H1 (cell line): ENCODE data around the gene MARCHF10. TPM values are rescaled to one million over a fixed set of nuclear protein-coding genes. Genes with fewer than 3 reads are reported as not detected.

ENCODE experiments used
- CTCF ChIA-PET: fragments of 300-600 bp; sonication (Branson Sonifier 250); formaldehyde crosslinking; loops from one replicate; lab custom pipeline; 2021; ENCODE audit not compliant: partially characterized antibody; lab: Charles Lee
- POLR2A ChIA-PET: fragments of 300-600 bp; sonication (Branson Sonifier 250); formaldehyde crosslinking; loops from one replicate; lab custom pipeline; 2021; ENCODE audit warnings: inconsistent platforms; ENCODE audit not compliant: partially characterized antibody; lab: Charles Lee
- DNase-seq, 2 experiments: peaks; one replicate each; pipeline versions ENCODE4 v3.0.0 to v3.0.0-alpha.2; 2010 to 2022; ENCODE audit warnings: low spot score in 2 of 2, low read depth in 1 of 2, mixed read lengths in 1 of 2
- FAIRE-seq: peaks from 2 replicates; lab custom pipeline; 2011; peaks lifted over from hg19 to GRCh38; lab: Jason Lieb, UNC
- H2AFZ ChIP-seq: 2 replicates; pipeline ENCODE4 v1.8.1; 2012; ENCODE audit warnings: low read length, inconsistent platforms
- H2AK5ac ChIP-seq: 2 replicates; pipeline ENCODE4 v1.6.1; 2013; ENCODE audit warnings: low read depth, low read length
- H2BK120ac ChIP-seq: replicated peaks from 2 replicates; pipeline ENCODE3; 2013; ENCODE audit warnings: low read depth, low read length, inconsistent platforms
- H2BK12ac ChIP-seq: 2 replicates; pipeline ENCODE4 v1.6.1; 2013; ENCODE audit warnings: low read depth, low read length
- H2BK15ac ChIP-seq: 2 replicates; pipeline ENCODE4 v1.6.1; 2013; ENCODE audit warnings: low read length
- H2BK20ac ChIP-seq: 2 replicates; pipeline ENCODE4 v1.6.1; 2013; ENCODE audit warnings: low read length
- H2BK5ac ChIP-seq: 2 replicates; pipeline ENCODE4 v1.6.1; 2013; ENCODE audit warnings: low read depth, low read length
- H3K14ac ChIP-seq: 2 replicates; pipeline ENCODE4 v1.6.1; 2013; ENCODE audit warnings: inconsistent platforms; ENCODE audit not compliant: insufficient read length
- H3K18ac ChIP-seq: 2 replicates; pipeline ENCODE4 v1.6.1; 2013; ENCODE audit warnings: low read length; ENCODE audit errors: extremely low read depth
- H3K23ac ChIP-seq: 2 replicates; pipeline ENCODE4 v1.6.1; 2013; ENCODE audit warnings: inconsistent platforms; ENCODE audit not compliant: insufficient read length
- H3K23me2 ChIP-seq: 2 replicates; pipeline ENCODE4 v1.6.1; 2013; ENCODE audit warnings: low read depth, low read length
- H3K27ac ChIP-seq: 2 replicates; pipeline ENCODE4 v1.6.1; 2011; ENCODE audit warnings: low read depth, low read length, inconsistent platforms
- H3K27me3 ChIP-seq, 4 experiments: replicated peaks in 1 of 4; 1 replicate in 1 of 4; 2 replicates in 3 of 4; pipeline versions ENCODE4 v1.6.1 to v1.8.1; 2011 to 2013; ENCODE audit warnings: low read length in 3 of 4, mild to moderate bottlenecking in 3 of 4, inconsistent platforms in 2 of 4, mixed read lengths in 2 of 4, moderate library complexity in 1 of 4; ENCODE audit not compliant: control insufficient read depth in 3 of 4, insufficient read depth in 3 of 4; ENCODE audit errors: extremely low read depth in 1 of 4
- H3K36me3 ChIP-seq, 4 experiments: 2 replicates each; pipeline versions ENCODE4 v1.6.1 to v1.8.1; 2011 to 2013; ENCODE audit warnings: mild to moderate bottlenecking in 4 of 4, low read length in 3 of 4, moderate library complexity in 2 of 4, control low read depth in 1 of 4, inconsistent platforms in 1 of 4; ENCODE audit not compliant: insufficient read depth in 4 of 4, control insufficient read depth in 2 of 4
- H3K4ac ChIP-seq: replicated peaks from 2 replicates; pipeline ENCODE3; 2013; ENCODE audit warnings: low read length, low read depth, mixed read lengths, inconsistent platforms; ENCODE audit not compliant: insufficient read length
- H3K4me1 ChIP-seq, 4 experiments: replicated peaks in 1 of 4; 1 replicate in 1 of 4; 2 replicates in 3 of 4; pipeline versions ENCODE4 v1.6.1 to v1.8.1; 2011 to 2013; ENCODE audit warnings: low read length in 3 of 4, inconsistent platforms in 2 of 4, mixed read lengths in 1 of 4; ENCODE audit not compliant: insufficient read depth in 4 of 4, control insufficient read depth in 3 of 4
- H3K4me2 ChIP-seq, 2 experiments: 2 replicates each; pipeline versions ENCODE4 v1.6.1 to v1.8.1; 2011 to 2013; ENCODE audit warnings: low read depth in 2 of 2, low read length in 2 of 2, control low read depth in 1 of 2, inconsistent platforms in 1 of 2, mild to moderate bottlenecking in 1 of 2; ENCODE audit not compliant: insufficient read depth in 1 of 2
- H3K4me3 ChIP-seq, 4 experiments: fragments of 200-600, 300-600 bp in 1 of 4; sonication (generic), shearing (Covaris generic), sonication (Bioruptor Twin) in 1 of 4; 2 replicates each; pipeline versions ENCODE4 v1.5.1 to v1.8.1; 2011 to 2016; ENCODE audit warnings: low read length in 4 of 4, low read depth in 3 of 4, control low read depth in 2 of 4, inconsistent platforms in 2 of 4, mild to moderate bottlenecking in 2 of 4, mixed read lengths in 1 of 4, moderate library complexity in 1 of 4; ENCODE audit not compliant: insufficient read depth in 2 of 4; ENCODE audit errors: extremely low read depth in 1 of 4
- H3K56ac ChIP-seq: replicated peaks from 2 replicates; pipeline ENCODE3; 2013; ENCODE audit warnings: low read depth, mild to moderate bottlenecking, mixed read lengths, low read length, inconsistent platforms; ENCODE audit not compliant: insufficient read length
- H3K79me1 ChIP-seq: 2 replicates; pipeline ENCODE4 v1.6.1; 2013; ENCODE audit warnings: low read depth, low read length, control low read depth
- H3K79me2 ChIP-seq, 2 experiments: 2 replicates each; pipeline versions ENCODE4 v1.6.1 to v1.8.1; 2012 to 2013; ENCODE audit warnings: low read length in 2 of 2, mild to moderate bottlenecking in 2 of 2, inconsistent platforms in 1 of 2; ENCODE audit not compliant: insufficient read depth in 2 of 2, control insufficient read depth in 1 of 2
- H3K9ac ChIP-seq, 4 experiments: replicated peaks in 1 of 4; 1 replicate in 1 of 4; 2 replicates in 3 of 4; pipeline versions ENCODE4 v1.6.1 to v1.8.1; 2011 to 2013; ENCODE audit warnings: low read depth in 3 of 4, low read length in 3 of 4, control low read depth in 2 of 4, mild to moderate bottlenecking in 2 of 4, moderate library complexity in 2 of 4, inconsistent platforms in 1 of 4; ENCODE audit errors: extremely low read depth in 1 of 4
- H3K9me3 ChIP-seq, 2 experiments: 2 replicates each; pipeline versions ENCODE4 v1.6.1 to v1.8.1; 2012 to 2013; ENCODE audit warnings: mild to moderate bottlenecking in 2 of 2, moderate library complexity in 2 of 2, control low read depth in 1 of 2, inconsistent platforms in 1 of 2, low read depth in 1 of 2, low read length in 1 of 2, mixed read lengths in 1 of 2; ENCODE audit not compliant: insufficient read depth in 2 of 2
- H4K20me1 ChIP-seq, 2 experiments: replicated peaks in 1 of 2; 2 replicates each; pipeline versions ENCODE3 to v1.8.1; 2011 to 2013; ENCODE audit warnings: inconsistent platforms in 2 of 2, low read length in 2 of 2, mild to moderate bottlenecking in 1 of 2; ENCODE audit not compliant: insufficient read depth in 2 of 2, control insufficient read depth in 1 of 2
- H4K5ac ChIP-seq: 2 replicates; pipeline ENCODE4 v1.6.1; 2013; ENCODE audit warnings: low read length, low read depth, mixed read lengths, inconsistent platforms; ENCODE audit not compliant: insufficient read length
- H4K8ac ChIP-seq: 2 replicates; pipeline ENCODE4 v1.8.0; 2013; ENCODE audit warnings: mild to moderate bottlenecking, moderate library complexity, low read length, inconsistent platforms; ENCODE audit not compliant: insufficient read depth; ENCODE audit errors: extremely low read depth
- H4K91ac ChIP-seq: replicated peaks from 2 replicates; pipeline ENCODE3; 2013; ENCODE audit warnings: low read length, mixed read lengths, inconsistent platforms; ENCODE audit not compliant: insufficient read length
- BRCA1 ChIP-seq: IDR thresholded peaks from 2 replicates; pipeline ENCODE4 v1.6.1; 2012; ENCODE audit warnings: low read depth, low read length, improper control_type of control experiment
- EZH2 ChIP-seq: fragments of 200-600 bp; sonication (generic); IDR thresholded peaks from 2 replicates; pipeline ENCODE4 v1.7.1; 2012; ENCODE audit warnings: low read depth, mild to moderate bottlenecking, moderate library complexity, low read length, inconsistent platforms; ENCODE audit not compliant: severe bottlenecking
- MAFK ChIP-seq: IDR thresholded peaks from 2 replicates; pipeline ENCODE4 v1.6.1; 2012; ENCODE audit warnings: low read depth, mild to moderate bottlenecking, improper control_type of control experiment, low read length
- SIX5 ChIP-seq: IDR thresholded peaks from 2 replicates; pipeline ENCODE4 v1.6.1; 2011; ENCODE audit warnings: mild to moderate bottlenecking, low read depth, low read length
- WGBS, 2 experiments: shearing (Covaris generic) in 1 of 2; methylation state at CpG; one replicate each; pipeline versions ENCODE4 v1.1.6 to v1.1.7; 2013 to 2015; ENCODE audit warnings: low lambda C conversion rate in 2 of 2, mixed read lengths in 2 of 2, inconsistent platforms in 1 of 2, low coverage in 1 of 2, missing lambda C conversion rate in 1 of 2; ENCODE audit not compliant: insufficient replicate concordance in 2 of 2, insufficient coverage in 1 of 2, insufficient read length in 1 of 2; ENCODE audit errors: extremely low coverage in 1 of 2, missing lambda C conversion rate in 1 of 2; 5-methylcytosine and 5-hydroxymethylcytosine counted together
- polyA plus RNA-seq, 7 experiments: library from polyadenylated mRNA; depleted of rRNA in 3 of 7; stranded (reverse) in 5 of 7; unstranded in 2 of 7; fragments of >200 nt in 5 of 7; fragments of 200-250 nt in 2 of 7; gene quantifications; 1 replicate in 5 of 7; 2 replicates in 1 of 7; 4 replicates in 1 of 7; pipeline versions ENCODE4 v1.2.1 to v1.2.3, GENCODE V29; 2011 to 2013; ENCODE audit warnings: missing spikeins in 2 of 7, mixed read lengths in 2 of 7
- total RNA-seq: library from RNA; stranded (reverse); fragmentation: NEBNext Ultra II Directional; extraction: Animal tissue kit (Norgen Biotek cat#: 25700); gene quantifications from 2 replicates; pipeline ENCODE4 v1.2.1, GENCODE V29; 2021

The MARCHF10 gene
- total and polyA plus RNA-seq, 2 of the 8 experiments (the other 6 are each of a cell fraction or from before 2014, with no cell fraction given), result 0.48 to 0.73 TPM

- Histone ChIP-seq H3K23me2 (0 out of 2 replicates have a peak, but pooled peaks cover 4% of the 10 kb centered on the region), H3K4me3 (no peak overlapping the region), H4K5ac (no peak overlapping the region), H3K27ac (no peak overlapping the region), H3K4me1 (peaks cover 0 to 7% (median 0%) of the 10 kb centered on the region in 4 experiments; a peak in 1 of 7 replicates), H3K9ac (no peak overlapping the region), H4K91ac (no peak overlapping the region), H2BK5ac (no peak overlapping the region), H3K18ac (no peak overlapping the region), H2BK120ac (no peak overlapping the region), H3K14ac (no peak overlapping the region), H3K23ac (no peak overlapping the region), H3K4me2 (no peak overlapping the region), H2BK15ac (no peak overlapping the region), H3K27me3 (no peaks in the 10 kb centered on the region), H4K8ac (no peak overlapping the region), H3K56ac (no peak overlapping the region), H3K36me3 (no peaks in the 10 kb centered on the region), H4K20me1 (no peaks in the 10 kb centered on the region), H2BK12ac (no peak overlapping the region), H2AFZ (no peak overlapping the region)
- POLR2A ChIA-PET, result no interaction called here
- FAIRE-seq (no peak), DNase-seq (no peak)
- CTCF ChIA-PET, result interaction anchor here (0.6 to 1.3 kb wide), 2 partner anchors 14 to 19 kb away, joined by 3 read pairs; no protein-coding TSS in a partner anchor
- TF ChIP-seq SIX5 (no peak), BRCA1 (no peak), EZH2 (no peak), MAFK (no peak)
- TF ChIP-seq, all 59 proteins: peak for 0
- no peaks in the 10 kb centered on the region for H3K9me3 ChIP-seq
- no peaks in the 10 kb centered on the region for H3K79me2 ChIP-seq
- H3K4ac ChIP-seq, result no peak overlapping the region
- H2AK5ac ChIP-seq, result no peak overlapping the region
- 84% methylated on average over 7 of the region's 7 CpGs; no CpG with 5 or more reads in 1 of the 2 experiments for WGBS, 2 experiments
- no peaks in the 10 kb centered on the region for H3K79me1 ChIP-seq
- no peak overlapping the region for H2BK20ac ChIP-seq
Measured at GRCh38 chr17:62801553-62802114, 6.5 kb downstream of the MARCHF10 start.
